GM20000 (cell line): ENCODE results near the gene MAP3K5.

Source experiments
- DNase-seq: peaks from one replicate; pipeline ENCODE4 v3.0.0; 2012; ENCODE audit warnings: low spot score
- TF ChIP-seq, protein P1 (sequence below): IDR thresholded peaks from 2 replicates; pipeline ENCODE4 v1.5.1; 2012; ENCODE audit warnings: mild to moderate bottlenecking, control low read depth; ENCODE audit errors: extremely low read depth, missing control alignments

The MAP3K5 gene

DNA sequence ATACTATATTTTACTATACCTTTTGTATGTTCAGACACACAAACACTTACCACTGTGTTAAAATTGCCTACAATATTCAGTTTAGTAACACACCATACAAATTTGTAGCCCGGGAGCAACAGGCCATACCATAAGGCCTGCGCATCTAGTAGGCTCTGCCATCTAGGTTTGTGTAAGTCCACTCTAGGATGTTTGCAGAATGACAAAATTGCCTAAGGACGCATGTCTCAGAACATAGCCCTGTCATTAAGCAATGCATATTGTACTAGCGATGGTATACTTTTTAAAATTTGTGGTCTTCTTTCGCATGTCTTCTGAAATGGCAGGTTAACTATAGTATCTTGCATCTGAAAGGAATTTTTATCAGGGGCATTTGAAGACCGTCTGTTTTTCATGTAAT lies 215.5 kb downstream of the MAP3K5 start:
- DNase-seq: no peak
- TF ChIP-seq, protein P1, sequence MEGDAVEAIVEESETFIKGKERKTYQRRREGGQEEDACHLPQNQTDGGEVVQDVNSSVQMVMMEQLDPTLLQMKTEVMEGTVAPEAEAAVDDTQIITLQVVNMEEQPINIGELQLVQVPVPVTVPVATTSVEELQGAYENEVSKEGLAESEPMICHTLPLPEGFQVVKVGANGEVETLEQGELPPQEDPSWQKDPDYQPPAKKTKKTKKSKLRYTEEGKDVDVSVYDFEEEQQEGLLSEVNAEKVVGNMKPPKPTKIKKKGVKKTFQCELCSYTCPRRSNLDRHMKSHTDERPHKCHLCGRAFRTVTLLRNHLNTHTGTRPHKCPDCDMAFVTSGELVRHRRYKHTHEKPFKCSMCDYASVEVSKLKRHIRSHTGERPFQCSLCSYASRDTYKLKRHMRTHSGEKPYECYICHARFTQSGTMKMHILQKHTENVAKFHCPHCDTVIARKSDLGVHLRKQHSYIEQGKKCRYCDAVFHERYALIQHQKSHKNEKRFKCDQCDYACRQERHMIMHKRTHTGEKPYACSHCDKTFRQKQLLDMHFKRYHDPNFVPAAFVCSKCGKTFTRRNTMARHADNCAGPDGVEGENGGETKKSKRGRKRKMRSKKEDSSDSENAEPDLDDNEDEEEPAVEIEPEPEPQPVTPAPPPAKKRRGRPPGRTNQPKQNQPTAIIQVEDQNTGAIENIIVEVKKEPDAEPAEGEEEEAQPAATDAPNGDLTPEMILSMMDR: no peak

DNA sequence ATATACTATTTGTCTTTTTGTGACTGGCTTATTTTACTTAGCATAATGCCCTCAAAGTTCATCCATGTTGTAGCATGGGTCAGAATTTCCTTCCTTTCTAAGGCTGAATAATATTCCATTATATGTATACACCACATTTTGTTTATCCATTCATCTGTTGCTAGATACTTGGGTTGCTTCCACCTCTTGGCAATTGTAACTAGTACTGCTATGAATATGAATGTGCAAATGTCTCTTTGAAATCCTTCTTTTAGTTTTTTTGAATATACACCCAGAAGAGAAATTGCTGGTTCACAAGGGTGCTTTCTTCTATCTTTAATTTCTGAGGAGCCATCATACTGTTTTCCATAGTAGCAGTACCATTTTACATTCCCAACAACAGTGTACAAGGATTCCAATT lies 220.8 kb downstream of the MAP3K5 start:
- no peak for DNase-seq
- TF ChIP-seq, protein P1: no peak

DNA sequence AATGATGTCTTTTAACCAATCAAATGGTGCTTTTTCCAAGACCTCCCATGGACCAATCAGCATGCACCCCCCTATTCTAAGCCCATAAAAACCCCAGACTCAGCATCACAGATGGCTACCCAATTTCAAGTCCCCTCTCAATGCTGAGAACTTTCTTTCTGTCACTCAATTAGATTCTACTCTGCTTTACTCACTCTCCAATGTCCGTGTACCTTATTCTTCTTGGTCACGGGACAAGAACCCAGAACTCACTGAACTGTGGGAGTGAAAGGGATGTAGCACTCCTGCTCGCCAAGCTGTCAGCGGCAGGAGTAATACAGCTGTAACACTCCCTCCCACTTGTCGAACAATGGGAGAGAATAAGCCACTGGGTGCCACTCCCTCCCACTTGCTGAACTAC lies 221.2 kb downstream of the MAP3K5 start:
- TF ChIP-seq, protein P1: no peak
- no peak for DNase-seq

DNA sequence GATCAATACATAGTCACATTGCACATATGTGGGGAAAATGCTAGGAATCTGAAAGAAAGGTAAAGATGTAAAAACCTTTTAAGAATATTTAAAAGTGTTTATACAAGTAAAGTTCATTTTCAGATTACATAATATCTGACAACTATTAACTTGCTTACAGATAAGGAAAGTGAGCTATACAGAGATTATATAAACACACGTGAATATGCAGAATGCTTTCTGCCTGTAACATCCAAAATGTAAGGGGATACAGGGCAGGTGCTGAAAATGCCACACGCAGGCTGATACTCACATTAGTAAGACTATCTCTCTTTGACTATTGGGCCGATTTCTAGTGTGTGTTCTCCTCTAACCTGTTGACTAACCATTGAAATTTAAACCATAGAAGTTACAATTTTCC lies 224.1 kb downstream of the MAP3K5 start:
- no peak for DNase-seq

DNA sequence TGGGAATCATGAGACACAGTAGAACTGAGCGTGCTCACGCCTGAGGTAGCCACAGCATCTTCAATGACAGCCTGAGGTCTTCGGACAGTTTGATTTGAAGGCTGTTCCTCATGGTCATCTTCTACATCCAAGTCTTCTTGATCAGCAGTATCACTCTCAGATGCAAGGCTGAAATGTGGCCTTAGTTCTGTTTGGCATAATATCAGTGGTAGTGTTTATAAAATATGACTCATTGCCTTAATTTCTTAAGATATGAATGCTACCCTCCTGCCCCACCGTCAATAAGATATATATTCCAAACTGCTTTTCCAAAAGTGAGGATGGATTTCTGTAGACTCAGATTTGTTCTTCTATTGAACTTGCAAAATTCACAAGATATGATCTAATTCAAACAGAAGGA lies 224.6 kb downstream of the MAP3K5 start:
- TF ChIP-seq, protein P1: no peak
- DNase-seq: no peak

More for the DNA sequence above, 224.1 kb downstream of the MAP3K5 start:
- TF ChIP-seq, protein P1: no peak

DNA sequence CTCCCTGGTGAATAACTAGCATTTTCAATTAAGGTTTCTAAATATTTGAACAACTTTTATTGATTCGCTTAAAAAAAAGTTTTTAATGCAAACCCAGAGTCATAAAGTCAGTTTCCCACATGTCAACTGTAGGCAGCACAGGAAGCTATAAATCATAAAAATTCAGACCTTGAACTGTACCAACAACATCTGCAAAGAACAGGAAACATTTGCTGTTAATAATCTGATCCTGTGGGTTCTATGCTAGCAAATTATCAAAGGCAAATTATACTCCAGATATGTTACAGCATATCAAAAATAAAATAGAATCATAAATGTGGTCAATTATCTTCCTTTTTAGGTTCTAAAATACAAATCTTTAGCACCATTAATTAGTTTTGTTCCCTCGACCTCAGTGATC lies 225.4 kb downstream of the MAP3K5 start:
- DNase-seq: no peak
- TF ChIP-seq, protein P1: no peak

DNA sequence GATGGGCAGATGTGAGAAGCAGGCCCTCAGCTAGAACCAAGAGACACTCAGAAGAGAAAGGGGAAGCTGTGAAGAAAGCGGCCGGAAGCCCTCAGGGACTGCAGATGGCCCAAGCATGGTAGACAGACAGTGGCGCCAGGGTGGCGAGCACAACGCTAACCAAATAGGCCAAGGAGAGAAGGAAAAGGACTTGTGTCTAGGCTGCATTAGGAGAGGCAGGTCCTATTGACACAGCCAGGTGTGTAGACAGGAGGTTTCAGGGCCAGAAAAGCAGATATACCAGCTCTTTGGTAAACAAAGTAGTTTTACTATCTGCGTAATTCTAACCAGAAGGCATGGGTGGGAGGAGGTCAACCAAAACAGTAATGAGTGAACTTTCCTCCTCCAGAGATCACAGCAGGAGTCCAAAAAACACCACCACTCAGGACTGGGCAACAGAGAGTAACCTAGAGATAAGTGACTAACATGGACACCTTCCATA lies 226.2 kb downstream of the MAP3K5 start:
- TF ChIP-seq, protein P1: no peak
- DNase-seq: no peak

DNA sequence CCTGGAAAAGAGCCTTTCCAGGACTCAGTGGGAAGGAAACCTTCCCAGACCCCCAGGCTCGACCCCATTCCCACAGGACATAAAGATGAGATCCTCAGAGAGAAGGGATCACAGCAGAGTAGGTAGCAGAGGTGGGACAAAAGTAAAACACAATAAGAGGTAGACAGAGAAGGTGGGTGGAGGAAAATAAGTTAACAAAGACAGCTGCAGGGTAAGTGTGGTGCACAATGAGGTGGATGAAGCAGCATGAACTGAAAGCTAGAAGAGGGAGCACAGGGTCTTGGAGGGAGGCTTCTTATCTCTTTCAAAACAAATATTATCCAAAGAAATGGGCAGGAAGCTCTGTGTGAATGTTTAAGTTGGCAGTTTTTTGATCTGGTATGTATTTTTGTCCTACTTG lies 228.1 kb downstream of the MAP3K5 start:
- TF ChIP-seq, protein P1: no peak
- no peak for DNase-seq
